LNCAP (cell line): ENCODE data around the gene WIPF1.
A peak's percentile ranks its signal among the peaks of the same experiment; 100 is the strongest.

Experiments used
- TF ChIP-seq, protein P1 (sequence below): fragments of 450-650 bp; IDR thresholded peaks from 2 replicates; pipeline ENCODE4 v1.5.1; 2017; ENCODE audit warnings: mild to moderate bottlenecking

The WIPF1 gene

DNA sequence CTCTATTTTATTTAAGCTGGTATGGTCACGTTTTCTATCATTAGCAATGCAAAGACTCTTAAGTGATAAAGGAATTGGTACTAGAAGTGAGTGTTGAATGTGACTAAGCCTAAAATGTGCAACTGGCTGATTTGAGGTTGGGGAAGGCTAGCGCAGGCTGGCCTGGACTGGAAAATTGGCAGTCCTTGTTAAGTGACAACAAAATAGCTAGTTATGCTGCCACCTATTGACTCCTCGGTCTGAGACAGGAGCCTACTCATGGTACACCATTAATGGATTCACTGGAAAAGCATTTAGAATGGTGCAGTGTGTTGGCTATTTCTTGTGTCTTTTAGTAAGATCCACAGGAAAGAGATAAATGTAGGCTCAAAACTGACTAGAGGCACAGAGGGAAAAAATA is 5.7 kb upstream of the WIPF1 start:
- TF ChIP-seq, protein P1, sequence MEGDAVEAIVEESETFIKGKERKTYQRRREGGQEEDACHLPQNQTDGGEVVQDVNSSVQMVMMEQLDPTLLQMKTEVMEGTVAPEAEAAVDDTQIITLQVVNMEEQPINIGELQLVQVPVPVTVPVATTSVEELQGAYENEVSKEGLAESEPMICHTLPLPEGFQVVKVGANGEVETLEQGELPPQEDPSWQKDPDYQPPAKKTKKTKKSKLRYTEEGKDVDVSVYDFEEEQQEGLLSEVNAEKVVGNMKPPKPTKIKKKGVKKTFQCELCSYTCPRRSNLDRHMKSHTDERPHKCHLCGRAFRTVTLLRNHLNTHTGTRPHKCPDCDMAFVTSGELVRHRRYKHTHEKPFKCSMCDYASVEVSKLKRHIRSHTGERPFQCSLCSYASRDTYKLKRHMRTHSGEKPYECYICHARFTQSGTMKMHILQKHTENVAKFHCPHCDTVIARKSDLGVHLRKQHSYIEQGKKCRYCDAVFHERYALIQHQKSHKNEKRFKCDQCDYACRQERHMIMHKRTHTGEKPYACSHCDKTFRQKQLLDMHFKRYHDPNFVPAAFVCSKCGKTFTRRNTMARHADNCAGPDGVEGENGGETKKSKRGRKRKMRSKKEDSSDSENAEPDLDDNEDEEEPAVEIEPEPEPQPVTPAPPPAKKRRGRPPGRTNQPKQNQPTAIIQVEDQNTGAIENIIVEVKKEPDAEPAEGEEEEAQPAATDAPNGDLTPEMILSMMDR: peak; percentile 61

DNA sequence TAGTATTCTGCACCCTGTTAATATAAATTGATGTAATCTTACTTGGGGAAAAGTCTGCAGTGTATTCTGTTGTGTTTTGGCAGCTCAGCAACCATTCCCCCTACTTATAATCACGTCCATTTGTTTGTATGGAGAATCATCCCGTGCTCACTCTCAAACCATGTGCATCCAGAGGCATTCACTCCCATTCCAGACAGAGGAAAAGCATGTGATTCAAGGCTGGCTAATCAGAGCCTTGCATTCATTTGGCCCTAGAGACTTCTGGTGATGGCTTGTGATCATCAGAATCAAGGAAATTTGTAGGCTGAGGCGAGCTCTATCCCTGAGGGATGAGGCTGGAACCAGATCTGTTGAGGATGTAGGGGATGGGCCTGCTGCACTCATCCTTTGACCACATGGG is 5.1 kb upstream of the WIPF1 start:
- TF ChIP-seq, protein P1: no peak

DNA sequence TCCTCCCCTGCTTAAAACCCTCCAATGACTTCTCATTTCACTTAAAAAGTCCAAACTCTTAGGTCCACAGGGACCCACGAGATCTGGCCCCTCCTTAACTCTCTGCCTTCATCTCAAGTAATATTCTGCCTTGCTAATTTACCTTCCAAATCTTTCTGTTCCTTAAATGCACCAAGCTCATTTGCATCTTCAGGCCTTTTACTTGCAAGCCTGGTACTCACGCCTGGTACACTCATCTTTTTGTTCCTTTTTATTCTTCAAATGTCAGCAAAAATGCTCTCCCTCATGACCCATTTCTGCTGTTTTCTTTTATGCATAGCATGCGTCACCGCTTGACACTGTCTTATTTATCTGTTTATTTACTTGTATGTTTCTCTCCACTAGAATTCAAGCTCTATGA is 2.7 kb upstream of the WIPF1 start:
- TF ChIP-seq, protein P1: no peak

DNA sequence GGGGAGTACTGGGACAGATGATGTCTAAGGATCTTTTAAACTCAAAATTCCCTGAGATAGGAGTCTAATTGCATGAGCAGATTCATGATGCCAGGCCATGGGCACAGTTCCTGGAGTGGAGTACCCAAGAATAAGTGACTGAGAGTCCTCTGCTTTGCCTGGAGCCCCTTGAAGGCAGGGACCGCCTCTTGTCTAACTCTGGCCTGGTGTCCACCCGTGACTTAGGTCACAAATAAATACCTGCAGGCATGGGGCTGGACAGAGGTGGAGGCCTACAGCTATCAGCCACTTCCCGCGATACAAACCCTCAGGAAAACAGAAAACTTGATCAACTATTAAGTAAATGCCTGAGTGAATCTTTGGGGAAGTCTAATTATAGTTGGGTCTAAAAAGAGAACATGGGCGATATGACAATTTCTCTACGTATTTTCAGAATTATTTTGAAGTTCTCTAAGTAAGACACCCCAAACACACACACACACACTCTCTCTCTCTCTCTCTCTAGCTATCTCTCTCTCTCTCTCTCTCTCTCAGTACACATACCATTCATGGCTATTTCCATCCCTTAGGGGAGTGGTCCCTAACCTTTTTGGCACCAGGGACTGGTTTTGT is 1.8 kb upstream of the WIPF1 start:
- TF ChIP-seq, protein P1: no peak

DNA sequence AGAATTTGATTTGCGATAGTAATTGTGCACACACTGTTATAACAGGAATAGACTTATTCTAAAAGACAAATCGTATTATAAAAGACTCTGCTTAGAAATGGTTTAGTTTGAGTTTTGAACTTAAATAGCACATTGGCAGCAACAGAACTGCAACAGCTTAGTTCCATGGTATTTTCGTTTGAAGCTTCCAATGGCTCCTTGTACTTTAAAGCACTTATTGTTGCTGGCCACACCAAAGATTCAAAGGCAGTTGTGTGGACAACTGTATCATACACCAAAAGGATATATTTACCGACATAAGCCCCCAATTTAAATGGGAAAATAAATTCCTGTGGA is 627 bp downstream of the WIPF1 start:
- TF ChIP-seq, protein P1: no peak

DNA sequence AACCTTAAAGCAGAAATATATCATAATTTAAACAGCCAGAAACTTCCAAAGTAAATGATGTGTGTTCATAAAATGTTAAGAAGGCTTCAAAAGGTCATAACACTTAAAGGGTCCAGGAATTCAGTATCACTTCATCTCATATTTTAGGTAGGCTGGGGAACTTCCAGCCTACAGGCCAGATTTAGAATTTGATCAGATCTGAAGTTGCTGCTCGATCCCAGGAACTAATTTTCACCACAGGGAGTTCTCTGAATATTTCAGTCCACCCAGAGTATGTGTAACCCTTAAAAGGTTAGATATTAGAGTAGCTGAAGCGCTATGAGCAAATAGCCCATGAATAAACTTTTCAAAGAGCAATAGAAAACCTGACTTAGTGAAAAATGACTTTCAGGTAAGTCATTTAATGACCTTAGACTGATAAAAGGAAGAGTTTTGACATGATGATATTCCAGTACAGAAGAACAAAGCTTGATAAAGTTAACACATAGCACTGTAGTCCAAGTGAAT is 1.7 kb downstream of the WIPF1 start:
- TF ChIP-seq, protein P1: no peak

DNA sequence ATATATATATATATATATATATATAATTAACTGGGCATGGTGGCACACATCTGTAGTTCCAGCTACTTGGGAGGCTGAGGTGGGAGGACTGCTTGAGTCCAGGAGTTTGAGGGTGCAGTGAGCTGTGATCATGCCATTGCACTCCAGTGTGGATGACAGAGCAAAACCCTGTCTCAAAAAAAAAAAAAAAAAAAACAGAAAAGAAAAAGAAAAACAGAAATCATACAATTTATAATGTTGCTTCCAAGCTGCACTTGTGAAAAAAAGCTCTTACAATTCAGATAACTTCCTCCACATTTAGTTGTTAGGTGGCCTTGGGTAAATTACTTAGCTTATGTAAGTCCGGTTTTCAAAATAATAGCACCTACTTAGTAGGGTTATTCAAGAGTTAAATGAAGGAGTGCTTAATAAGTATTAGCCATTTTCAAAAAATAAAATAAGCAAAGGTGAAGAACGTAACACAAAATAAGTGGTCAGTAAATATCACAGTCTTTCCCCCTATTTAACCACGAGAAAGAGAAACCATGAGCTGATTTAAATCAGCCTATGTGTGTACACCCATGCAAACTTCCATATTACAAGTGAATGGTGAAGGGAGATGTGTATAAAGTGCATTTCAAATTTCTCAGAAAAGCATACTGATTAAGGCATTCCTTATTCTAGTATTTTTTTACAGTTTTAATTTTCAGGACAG is 2.3 kb downstream of the WIPF1 start:
- TF ChIP-seq, protein P1: no peak
